ENCODE data around the gene KCNQ1. TPM values are rescaled to one million over a fixed set of nuclear protein-coding genes. Genes with fewer than 3 reads are reported as not detected.

KCNQ1 gene
- total RNA-seq, 3 donors from 2014 or later: 3.6 to 6.2 (median 5.1) TPM

DNA sequence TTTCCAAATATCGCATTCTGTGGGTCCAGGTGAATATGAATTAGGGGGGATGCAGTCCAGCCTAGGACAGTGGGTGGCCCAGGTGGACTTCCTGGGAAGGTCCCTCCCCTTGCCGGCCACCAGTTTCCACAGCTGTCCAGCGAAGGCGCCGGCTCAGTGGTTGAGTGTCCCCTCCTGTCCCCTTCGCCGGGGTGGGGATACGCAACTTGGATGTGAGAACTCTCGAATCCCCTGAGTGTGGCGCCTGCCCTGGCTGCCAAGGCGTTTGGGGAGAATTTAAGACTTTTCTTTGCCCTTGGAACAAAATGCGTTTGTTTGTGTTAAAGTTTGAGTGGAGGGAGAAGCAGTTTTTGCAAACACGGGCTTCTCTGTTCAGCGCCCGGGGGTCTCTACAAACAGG, 131.3 kb downstream of the KCNQ1 start:
- Histone ChIP-seq H3K4me1 (no peaks in the 10 kb centered on the region), H3K27ac (no peak overlapping the region), H3K9me3 (no peaks in the 10 kb centered on the region), H3K4me3 (no peak overlapping the region), H3K27me3 (no peaks in the 10 kb centered on the region), H3K36me3 (no peaks in the 10 kb centered on the region)
- DNase-seq (ENCODE audit: low spot score in 2 of 2): peak in 1 of 2 donors; percentile 48
- intact Hi-C loops (cut with DNase I; ENCODE audit: low total_unique reads): loop anchor here (5.0 kb wide), 1 partner anchor 1829 kb away; the partner anchor contains the start of gene TALDO1
- TF ChIP-seq, protein P1, sequence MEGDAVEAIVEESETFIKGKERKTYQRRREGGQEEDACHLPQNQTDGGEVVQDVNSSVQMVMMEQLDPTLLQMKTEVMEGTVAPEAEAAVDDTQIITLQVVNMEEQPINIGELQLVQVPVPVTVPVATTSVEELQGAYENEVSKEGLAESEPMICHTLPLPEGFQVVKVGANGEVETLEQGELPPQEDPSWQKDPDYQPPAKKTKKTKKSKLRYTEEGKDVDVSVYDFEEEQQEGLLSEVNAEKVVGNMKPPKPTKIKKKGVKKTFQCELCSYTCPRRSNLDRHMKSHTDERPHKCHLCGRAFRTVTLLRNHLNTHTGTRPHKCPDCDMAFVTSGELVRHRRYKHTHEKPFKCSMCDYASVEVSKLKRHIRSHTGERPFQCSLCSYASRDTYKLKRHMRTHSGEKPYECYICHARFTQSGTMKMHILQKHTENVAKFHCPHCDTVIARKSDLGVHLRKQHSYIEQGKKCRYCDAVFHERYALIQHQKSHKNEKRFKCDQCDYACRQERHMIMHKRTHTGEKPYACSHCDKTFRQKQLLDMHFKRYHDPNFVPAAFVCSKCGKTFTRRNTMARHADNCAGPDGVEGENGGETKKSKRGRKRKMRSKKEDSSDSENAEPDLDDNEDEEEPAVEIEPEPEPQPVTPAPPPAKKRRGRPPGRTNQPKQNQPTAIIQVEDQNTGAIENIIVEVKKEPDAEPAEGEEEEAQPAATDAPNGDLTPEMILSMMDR (IDR thresholded peaks at IDR 0.05): no peak
- TF ChIP-seq POLR2AphosphoS5 (IDR thresholded peaks at IDR 0.05) (no peak), POLR2A (IDR thresholded peaks at IDR 0.05) (no peak)

DNA sequence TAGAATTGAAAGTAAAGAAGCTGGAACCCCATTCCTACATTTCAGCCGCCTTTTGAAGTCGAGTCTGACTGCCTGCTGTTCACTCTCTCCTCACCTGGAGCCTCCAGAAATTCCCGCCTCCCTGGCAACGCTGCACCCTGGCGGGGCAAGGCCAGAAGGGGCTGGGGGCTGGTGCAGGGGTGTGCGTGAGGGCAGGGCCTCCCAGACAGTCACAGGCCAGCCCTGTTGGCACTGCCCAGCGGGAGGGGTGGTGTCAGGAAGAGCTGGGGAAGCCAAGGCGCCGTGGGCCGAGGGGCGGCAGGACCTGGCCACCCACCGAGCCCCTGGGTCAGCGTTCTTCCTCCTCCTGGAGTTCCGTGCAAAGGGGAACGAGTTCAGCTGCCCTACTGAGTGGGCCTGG, 131.7 kb downstream of the KCNQ1 start:
- TF ChIP-seq POLR2AphosphoS5 (IDR thresholded peaks at IDR 0.05): no peak
- no peak for TF ChIP-seq POLR2A (IDR thresholded peaks at IDR 0.05)
- Histone ChIP-seq H3K36me3 (no peaks in the 10 kb centered on the region), H3K4me1 (no peaks in the 10 kb centered on the region), H3K27ac (no peak overlapping the region), H3K27me3 (no peaks in the 10 kb centered on the region), H3K9me3 (no peaks in the 10 kb centered on the region), H3K4me3 (no peak overlapping the region)
- intact Hi-C loops (cut with DNase I; ENCODE audit: low total_unique reads): loop anchor here (5.0 kb wide), 1 partner anchor 1829 kb away; the partner anchor contains the start of gene TALDO1
- no peak for DNase-seq (ENCODE audit: low spot score in 2 of 2)

DNA sequence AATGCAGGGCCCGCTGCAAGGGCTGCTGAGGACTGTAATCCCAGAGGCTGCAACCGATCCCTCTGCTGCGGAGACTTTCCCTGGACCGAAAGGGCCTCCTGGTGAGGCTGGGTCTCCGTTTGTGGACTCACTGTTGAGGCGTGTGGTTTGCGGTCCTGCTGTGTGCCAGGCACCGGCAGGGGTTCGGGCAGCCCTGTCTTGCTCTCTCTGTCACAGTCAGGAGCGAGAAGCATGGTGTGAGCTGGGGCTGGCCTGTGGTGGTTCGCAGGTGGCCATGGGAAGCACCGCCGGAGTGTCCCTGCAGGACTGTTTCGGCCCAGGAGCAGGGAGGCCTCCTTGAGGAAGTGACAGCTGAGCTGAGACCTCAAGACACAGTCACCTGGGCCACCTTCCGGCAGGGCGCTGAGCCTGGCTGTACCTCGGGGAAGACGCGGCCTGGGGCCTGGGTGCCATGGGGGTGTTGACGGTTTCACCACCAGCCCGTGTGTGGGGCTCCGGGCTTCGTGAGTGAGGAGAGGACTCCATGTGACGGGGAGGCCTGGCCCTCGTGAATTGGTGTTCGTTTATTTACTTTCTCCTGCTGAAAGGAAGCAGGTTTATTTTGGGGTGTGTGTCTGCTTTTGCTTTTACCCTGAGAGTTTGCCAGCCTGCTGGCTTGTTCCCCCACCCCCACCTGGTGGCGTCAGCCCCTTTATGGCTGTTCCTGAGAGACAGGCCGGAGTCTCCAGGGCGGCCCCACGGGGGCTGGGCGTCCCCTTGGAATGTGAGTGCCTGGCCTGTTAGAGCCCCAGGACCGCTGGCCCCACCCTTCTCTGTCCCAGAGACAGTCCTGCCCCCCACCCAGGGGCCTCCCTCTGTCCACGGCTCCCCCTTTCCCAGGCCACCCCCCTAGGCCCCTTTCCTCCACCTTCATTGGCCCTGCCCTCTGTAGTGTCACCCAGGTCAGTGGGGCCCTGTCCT, 132.5 kb downstream of the KCNQ1 start:
- TF ChIP-seq POLR2A (IDR thresholded peaks at IDR 0.05): no peak
- DNase-seq (ENCODE audit: low spot score in 2 of 2): peak in 1 of 2 donors; percentile 49
- no peaks in the 10 kb centered on the region for H3K4me1 ChIP-seq
- no peaks in the 10 kb centered on the region for H3K36me3 ChIP-seq
- no peaks in the 10 kb centered on the region for H3K9me3 ChIP-seq
- H3K27me3 ChIP-seq: no peaks in the 10 kb centered on the region
- no peak overlapping the region for H3K27ac ChIP-seq
- intact Hi-C loops (cut with DNase I; ENCODE audit: low total_unique reads): loop anchor here (5.0 kb wide), 1 partner anchor 1830 kb away; the partner anchor contains the start of gene TALDO1
- no peak overlapping the region for H3K4me3 ChIP-seq

DNA sequence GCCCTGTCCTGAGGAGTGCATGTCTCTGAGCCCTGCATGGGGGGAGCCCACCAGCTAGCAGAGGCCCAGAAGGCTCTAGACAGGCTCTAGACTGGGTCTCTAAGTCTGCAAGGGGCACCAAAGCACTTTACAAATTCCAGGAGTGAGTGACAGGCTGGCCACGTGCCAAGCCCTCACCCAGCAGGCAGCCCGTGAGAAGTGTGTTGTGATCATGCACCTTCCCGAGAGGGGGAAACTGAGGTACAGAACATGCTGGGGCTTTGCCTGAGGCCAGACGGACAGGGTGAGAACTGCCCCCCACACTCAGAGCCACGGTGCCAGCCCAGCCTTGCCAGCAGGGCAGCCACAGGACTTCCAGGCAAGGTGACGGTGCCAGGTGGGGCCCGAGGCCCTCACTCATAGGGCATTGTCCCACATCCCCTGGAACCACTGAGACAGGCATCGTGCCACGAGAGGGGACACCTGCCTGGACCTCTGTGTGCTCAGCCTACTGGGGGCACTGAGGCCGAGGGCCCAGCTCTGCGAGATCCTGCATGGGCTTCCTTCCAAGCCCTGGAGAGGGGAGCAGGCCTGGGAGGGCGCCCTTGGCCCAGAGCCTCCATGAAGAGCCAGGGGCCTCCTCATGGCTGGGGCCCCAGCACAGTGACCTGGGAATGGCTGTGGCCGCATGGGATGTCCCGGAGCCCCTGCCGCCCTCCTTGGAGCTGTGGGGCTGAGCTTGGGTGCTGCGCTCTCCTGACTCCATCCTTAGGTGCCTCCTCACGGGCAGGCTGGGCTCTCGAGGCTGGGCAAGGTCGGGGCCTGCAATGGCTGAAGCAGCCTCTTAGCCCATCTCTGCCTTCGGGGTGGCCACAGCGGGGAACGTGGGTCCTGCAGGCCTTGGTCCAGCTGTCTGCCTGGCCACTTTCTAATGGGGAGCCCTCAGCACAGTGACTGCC, 133.5 kb downstream of the KCNQ1 start:
- no peak overlapping the region for H3K27ac ChIP-seq
- intact Hi-C loops (cut with DNase I; ENCODE audit: low total_unique reads): loop anchor here (5.0 kb wide), 1 partner anchor 1831 kb away; the partner anchor contains the start of gene TALDO1
- no peaks in the 10 kb centered on the region for H3K36me3 ChIP-seq
- H3K4me3 ChIP-seq: no peak overlapping the region
- no peaks in the 10 kb centered on the region for H3K9me3 ChIP-seq
- no peaks in the 10 kb centered on the region for H3K4me1 ChIP-seq
- peak in 1 of 2 donors; percentile 38 for DNase-seq (ENCODE audit: low spot score in 2 of 2)
- no peaks in the 10 kb centered on the region for H3K27me3 ChIP-seq
- TF ChIP-seq, protein P1 (IDR thresholded peaks at IDR 0.05): no peak
- TF ChIP-seq POLR2AphosphoS5 (IDR thresholded peaks at IDR 0.05) (no peak), POLR2A (IDR thresholded peaks at IDR 0.05) (no peak)

DNA sequence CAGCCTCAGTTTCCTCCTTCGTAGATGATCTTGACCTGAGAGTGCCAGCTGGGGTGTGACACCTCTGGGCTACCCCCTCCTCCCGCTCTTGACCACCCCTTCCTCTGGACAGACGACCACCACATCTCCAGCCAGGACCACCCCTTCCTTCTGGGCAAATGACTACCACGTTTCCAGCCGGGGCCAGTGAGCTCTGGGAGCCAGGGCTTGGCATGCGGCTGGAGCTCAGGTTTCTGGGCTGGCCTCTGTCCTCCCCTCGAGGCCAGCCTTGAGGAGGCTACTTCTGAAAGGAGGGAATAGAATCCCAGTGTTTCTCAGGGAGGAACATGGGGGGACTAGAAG, 134.1 kb downstream of the KCNQ1 start:
- TF ChIP-seq POLR2AphosphoS5 (IDR thresholded peaks at IDR 0.05) (no peak), POLR2A (IDR thresholded peaks at IDR 0.05) (no peak)
- TF ChIP-seq, protein P1 (IDR thresholded peaks at IDR 0.05): no peak

More for the DNA sequence above, 134.1 kb downstream of the KCNQ1 start:
- DNase-seq (ENCODE audit: low spot score in 2 of 2): no peak
- intact Hi-C loops (cut with DNase I; ENCODE audit: low total_unique reads): loop anchor here (5.0 kb wide), 1 partner anchor 1832 kb away; the partner anchor contains the start of gene TALDO1
- Histone ChIP-seq H3K36me3 (no peaks in the 10 kb centered on the region), H3K9me3 (no peaks in the 10 kb centered on the region), H3K27ac (no peak overlapping the region), H3K27me3 (no peaks in the 10 kb centered on the region), H3K4me3 (no peak overlapping the region), H3K4me1 (no peaks in the 10 kb centered on the region)
